COLO829 (cell line): Measurements from ENCODE around the gene ELK3.

Source experiments
- DNase-seq: peaks from one replicate; pipeline ENCODE4 v3.0.0; 2012; ENCODE audit warnings: low spot score

Gene ELK3

GRCh38 chr12:96193725-96194575 is at the start of gene ELK3:
Gene ELK3 (plus strand): TSS chr12:96194375.
- DNase-seq = peak; percentile 58

GRCh38 chr12:96146747-96147146 is 47.4 kb upstream of the ELK3 start:
- DNase-seq = no peak

DNA sequence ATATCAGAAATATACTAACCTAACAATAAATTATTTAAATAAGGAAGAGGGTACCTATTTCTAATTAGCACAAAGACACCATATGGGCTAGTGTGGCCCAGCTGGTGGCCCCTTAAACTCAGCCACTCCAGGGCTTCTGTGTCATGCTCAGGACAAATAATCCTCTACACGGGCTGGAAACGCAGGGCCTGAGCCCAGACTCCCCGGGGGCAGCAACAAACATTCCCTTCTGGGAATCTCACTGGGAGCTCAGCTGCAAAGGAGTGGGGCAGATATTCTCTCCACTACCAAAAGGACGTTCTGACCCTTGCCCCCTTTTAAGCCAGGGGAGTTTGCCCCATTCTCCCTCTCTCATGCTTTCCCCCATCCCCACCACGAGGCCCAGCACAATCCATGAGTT is 43.7 kb upstream of the ELK3 start:
- DNase-seq = no peak

DNA sequence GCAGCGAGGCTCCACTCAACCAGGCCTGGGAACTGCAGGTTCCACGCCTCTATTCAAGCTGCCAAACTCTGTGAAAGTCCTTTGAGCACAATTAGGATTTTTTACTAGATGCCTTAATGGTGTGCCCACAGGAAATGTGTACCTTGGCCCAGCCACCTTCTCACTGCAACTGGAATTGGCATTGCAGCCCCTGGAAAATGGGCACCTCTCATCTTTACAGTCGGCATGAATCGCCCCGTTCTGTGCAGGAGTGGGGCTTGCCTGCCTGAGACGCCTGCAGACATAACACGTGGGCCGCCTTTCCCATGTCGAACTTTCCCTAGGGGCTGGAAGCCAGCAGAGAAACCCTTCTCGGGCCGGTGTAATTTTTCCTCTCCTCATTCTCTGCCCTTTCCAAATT is 42.0 kb upstream of the ELK3 start:
- no peak for DNase-seq

DNA sequence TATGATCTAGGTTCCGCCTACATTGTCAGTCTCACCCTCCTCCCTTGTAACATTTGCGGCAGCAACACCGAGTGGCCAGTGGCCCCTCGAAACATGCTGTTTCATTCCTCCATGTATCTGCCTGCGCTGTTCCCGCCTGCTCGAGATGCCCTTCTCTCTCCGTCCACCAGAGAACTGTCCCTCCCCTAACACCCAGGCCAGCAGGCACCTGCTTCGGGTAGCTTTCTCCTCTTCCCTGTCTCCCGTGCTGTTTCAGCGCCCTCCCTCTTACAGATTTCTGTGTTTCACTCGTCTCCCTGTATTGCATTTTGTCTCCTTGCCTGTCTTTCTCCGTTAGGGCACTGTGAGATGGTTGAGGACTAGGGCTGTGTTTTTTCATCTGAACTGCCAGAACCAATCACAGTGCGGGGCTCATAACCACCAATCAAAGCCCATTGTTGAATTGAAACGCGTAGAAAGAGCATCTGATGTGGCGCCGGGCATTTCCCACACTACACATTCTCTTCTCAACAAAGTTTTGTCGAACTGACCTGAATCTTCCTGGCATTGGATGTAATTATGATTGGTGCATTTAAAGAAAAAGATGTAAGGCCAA is 40.9 kb upstream of the ELK3 start:
- no peak for DNase-seq

GRCh38 chr12:96155181-96155580 is 39.0 kb upstream of the ELK3 start:
- DNase-seq = no peak

- DNase-seq = no peak
Measured at GRCh38 chr12:96155781-96156180, 38.4 kb upstream of the ELK3 start.

DNA sequence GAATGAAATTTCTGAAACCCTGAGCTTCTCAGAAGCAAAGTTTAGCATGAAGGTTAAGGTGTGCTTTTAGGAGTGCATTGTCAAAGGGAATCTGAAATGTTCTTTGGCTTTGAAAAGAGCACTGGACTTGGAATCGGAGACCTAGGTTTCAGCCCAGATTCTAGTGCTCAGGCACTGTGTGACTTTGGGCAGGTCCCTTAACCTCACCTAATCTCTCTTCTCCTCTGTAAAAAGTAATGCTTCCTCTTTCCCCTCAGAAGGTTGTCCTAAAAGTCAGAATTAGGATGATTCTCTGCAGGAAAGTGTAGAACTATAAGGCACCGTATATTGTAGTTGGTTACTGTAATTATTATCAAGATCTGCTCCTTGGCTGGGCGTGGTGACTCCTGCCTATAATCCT is 38.0 kb upstream of the ELK3 start:
- DNase-seq = no peak

DNA sequence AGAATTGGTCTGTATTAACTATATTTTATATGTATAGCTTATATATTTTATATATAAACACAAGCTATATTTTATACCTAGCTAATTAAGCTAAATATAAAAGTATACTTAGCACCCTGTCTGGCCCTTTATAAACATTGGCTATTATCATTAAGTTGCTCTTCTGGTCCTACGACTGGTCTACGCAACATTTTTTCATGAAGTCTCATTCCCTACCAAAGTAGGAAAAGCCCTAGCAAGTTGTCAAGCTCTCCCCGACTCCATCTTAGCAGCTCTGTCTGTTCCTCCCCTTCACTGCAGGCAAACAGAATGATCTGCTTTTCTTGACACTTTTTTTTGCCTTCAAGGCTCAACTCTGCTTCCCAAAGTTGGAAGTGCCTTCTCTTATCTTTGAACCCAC is 36.7 kb upstream of the ELK3 start:
- no peak for DNase-seq

- DNase-seq = no peak
Measured at GRCh38 chr12:96164951-96165811, 29.0 kb upstream of the ELK3 start.

- DNase-seq = no peak
Measured at GRCh38 chr12:96166765-96167164, 27.4 kb upstream of the ELK3 start.

GRCh38 chr12:96167492-96167891 is 26.7 kb upstream of the ELK3 start:
- DNase-seq = no peak

DNA sequence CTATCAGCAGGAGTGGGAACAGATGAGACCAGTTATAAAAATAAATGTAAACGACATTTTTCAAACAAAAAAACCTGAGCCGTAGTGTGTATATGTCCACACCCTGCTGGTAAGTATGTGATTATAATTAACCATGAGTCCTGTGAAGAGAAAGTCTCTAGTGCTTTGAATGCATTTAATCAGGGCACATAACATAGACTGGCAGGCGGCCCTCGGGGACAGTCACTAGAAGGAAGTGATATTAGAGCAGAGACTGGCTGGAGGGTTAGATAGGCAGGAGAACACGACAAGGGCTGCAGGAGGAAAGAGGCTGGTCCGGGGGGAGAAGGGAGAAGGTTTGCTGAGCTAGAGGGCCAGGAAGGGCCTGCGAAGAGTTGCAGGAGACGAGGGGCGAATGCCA is 23.8 kb upstream of the ELK3 start:
- DNase-seq = no peak

DNA sequence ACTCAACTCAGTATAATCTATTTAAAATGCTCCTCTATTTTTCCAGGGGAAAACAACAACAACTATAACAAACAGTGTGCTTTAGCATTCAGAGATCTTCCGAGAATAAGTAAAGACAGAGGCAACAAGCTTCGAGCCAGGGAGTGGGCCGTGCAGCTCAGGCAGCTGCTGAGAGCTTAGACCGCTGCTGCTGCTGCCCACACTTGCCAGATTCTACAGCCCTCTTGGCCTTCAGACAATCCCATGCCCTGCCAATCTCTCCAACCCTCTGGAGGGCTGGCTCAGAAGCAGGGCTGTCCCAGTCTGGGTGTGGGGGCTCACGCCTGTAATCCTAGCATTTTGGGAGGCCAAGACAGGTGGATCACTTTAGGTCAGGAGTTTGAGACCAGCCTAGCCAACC is 23.4 kb upstream of the ELK3 start:
- DNase-seq = no peak

GRCh38 chr12:96171905-96172304 is 22.3 kb upstream of the ELK3 start:
- no peak for DNase-seq

GRCh38 chr12:96172981-96173380 is 21.2 kb upstream of the ELK3 start:
- no peak for DNase-seq

DNA sequence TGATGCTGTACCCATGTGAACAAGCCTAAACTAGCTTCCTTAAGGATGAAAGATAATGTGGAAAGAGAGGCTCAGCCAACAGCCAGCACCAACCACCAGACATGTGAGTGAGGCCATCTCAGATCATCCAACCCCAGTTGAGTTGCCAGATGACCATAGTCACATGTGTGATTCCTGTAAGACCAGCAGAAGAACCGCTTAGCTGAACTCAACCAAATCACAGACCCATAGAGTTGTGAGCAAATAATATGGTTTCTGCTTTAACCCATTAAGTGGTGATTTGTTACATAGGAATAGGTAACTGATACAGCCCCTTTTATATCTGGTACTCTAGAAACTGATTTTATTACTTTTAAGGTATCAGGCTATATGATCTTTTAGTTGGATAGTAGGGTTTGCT is 17.6 kb upstream of the ELK3 start:
- DNase-seq = no peak

DNA sequence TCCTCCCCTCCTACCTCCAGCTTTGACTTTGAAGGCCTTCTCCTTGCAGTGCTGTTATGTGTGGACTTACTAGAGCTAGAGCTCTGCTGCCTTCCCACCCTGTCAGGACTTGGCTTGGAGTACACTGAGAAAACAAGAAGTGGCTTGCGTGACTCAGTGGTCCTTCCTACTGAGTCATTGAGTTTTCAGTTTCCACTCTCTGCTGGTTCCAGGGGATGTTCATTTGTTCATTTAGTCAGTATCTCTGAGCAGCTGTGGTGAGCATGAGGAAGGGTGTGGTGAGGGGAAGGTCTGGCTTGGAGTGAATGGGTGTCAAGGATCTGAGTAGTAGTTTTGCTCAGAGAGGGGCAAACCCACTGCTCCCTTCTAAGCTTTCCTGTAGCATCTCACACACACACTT is 17.2 kb upstream of the ELK3 start:
- DNase-seq = no peak

DNA sequence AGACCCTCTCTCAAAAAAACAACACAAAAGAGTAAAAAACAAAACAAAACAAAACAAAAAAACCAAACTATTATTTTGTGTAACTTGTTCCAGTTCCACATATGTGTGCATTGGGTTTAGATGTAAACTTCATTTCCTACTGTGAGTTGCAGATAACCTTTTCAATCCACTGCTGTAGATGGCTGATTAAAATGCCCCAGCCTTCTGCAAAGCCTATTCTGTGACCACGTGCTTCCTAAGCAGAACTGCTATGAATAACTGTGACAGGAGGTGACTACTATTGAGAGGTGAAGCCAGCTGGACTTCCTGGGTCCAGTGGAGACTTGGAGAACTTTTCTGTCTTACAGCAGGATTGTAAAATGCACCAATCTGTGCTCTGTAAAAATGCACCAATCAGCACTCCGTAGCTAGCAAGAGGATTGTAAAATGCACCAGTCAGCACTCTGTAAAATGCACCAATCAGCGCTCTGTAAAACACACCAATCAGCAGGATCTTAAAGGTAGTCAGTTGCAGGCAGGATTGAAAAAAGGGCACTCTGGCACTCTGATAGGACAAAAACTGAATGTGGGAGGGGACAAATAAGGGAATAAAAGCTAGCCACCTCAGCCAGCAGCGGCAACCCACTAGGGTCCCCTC is 10.3 kb upstream of the ELK3 start:
- DNase-seq = no peak

- no peak for DNase-seq
Measured at GRCh38 chr12:96185914-96186313, 8.3 kb upstream of the ELK3 start.

DNA sequence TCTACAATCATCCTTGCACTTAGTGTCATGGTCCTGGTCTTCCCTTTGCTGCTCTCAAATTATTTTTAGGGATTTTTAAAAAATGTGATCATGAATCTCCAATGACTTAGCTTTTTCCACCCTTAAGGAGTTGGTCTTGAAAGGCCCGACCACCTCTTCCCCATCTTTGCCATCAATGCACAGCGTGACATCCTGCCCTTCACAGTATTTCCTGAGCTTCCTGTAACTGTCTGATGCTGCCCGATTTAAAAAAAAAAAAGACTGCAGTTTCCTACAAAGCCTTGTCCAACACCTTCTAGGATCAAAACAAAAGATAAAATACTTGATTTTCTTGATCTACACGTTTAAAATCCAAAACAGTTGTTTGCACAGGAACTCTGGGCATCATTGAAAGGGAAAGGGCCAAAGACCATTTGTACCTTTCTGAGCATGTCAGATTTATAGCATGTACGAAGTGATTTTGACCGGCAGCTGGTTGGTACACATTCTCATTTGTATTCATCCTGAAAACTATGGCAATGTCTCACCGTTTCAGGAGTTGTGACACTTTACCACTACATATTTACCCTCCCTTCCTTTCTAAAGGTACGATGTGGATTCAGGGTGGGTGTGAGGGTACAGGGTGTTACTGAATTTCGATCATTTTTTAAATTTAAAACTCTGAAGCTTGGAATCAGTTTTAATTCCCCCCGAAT is 7.4 kb upstream of the ELK3 start:
- no peak for DNase-seq

DNA sequence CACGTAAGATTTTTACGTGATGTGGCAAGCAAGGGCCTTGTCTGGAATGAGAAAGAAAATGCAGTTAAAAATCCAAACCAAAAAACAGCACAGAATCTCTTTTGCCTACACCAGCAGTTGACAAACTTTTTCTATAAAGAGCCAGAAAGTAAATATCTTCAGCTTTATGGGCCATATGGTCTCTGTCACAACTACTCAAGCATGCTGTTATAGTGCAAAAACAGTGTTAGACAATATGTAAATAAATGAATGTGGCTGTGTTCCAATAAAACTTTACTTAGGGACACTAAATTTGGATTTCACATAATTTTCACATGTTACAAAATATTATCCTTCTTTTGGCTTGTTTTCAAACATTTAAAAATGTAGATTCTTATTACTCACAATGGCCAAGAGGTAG is 6.2 kb upstream of the ELK3 start:
- no peak for DNase-seq
